Stimulated activated memory B cell treated with anti-CD40 and anti-IgM and Interleukin-4, amounts not matched to agents 10 μg/mL and 1 μg/mL and 100 μg/mL, for 72 hours (primary cell): Measurements from ENCODE around the gene SATB2.

Experiments used
- ATAC-seq: fragments of 150-1000 bp; cut with Tn5 transposase; 2 replicates; pipeline ENCODE4 v1.10.0; 2021
- H3K27ac Mint-ChIP-seq: one replicate; pipeline ENCODE4 v1.8.0; 2022; ENCODE audit warnings: mild to moderate bottlenecking, mixed read lengths
- H3K27me3 Mint-ChIP-seq: one replicate; pipeline ENCODE4 v1.8.0; 2022; ENCODE audit warnings: mixed read lengths
- H3K36me3 Mint-ChIP-seq: one replicate; pipeline ENCODE4 v1.8.0; 2022; ENCODE audit warnings: mixed read lengths
- H3K4me1 Mint-ChIP-seq: one replicate; pipeline ENCODE4 v1.8.0; 2022; ENCODE audit warnings: mixed read lengths
- H3K4me3 Mint-ChIP-seq: one replicate; pipeline ENCODE4 v1.8.0; 2022; ENCODE audit warnings: mild to moderate bottlenecking, moderate library complexity, mixed read lengths
- H3K9me3 Mint-ChIP-seq: one replicate; pipeline ENCODE4 v1.8.0; 2022; ENCODE audit warnings: mixed read lengths

Gene SATB2

GRCh38 chr2:199348871-199349270, 108.9 kb downstream of the SATB2 start:
- no peak overlapping the region for H3K4me3 Mint-ChIP-seq
- no peak for ATAC-seq

GRCh38 chr2:199344012-199344411, 113.7 kb downstream of the SATB2 start:
- Mint-ChIP-seq H3K4me3 (no peak overlapping the region), H3K27me3 (no peaks in the 10 kb centered on the region), H3K27ac (no peak overlapping the region), H3K36me3 (no peaks in the 10 kb centered on the region), H3K4me1 (no peaks in the 10 kb centered on the region), H3K9me3 (no peaks in the 10 kb centered on the region)
- no peak for ATAC-seq

More at GRCh38 chr2:199348871-199349270, 108.9 kb downstream of the SATB2 start:
- Mint-ChIP-seq H3K4me1 (no peaks in the 10 kb centered on the region), H3K27me3 (peaks cover 7% of the 10 kb centered on the region), H3K27ac (no peak overlapping the region), H3K36me3 (no peaks in the 10 kb centered on the region), H3K9me3 (no peaks in the 10 kb centered on the region)

GRCh38 chr2:199342334-199342733, 115.4 kb downstream of the SATB2 start:
- H3K36me3 Mint-ChIP-seq, result no peaks in the 10 kb centered on the region
- no peaks in the 10 kb centered on the region for H3K4me1 Mint-ChIP-seq
- no peak overlapping the region for H3K27ac Mint-ChIP-seq
- no peaks in the 10 kb centered on the region for H3K27me3 Mint-ChIP-seq
- no peak for ATAC-seq
- no peak overlapping the region for H3K4me3 Mint-ChIP-seq
- H3K9me3 Mint-ChIP-seq, result no peaks in the 10 kb centered on the region

- ATAC-seq, result no peak
- Mint-ChIP-seq H3K9me3 (no peaks in the 10 kb centered on the region), H3K4me3 (no peak overlapping the region), H3K27me3 (no peaks in the 10 kb centered on the region), H3K36me3 (no peaks in the 10 kb centered on the region), H3K27ac (no peak overlapping the region), H3K4me1 (no peaks in the 10 kb centered on the region)
Measured at GRCh38 chr2:199341123-199341522, 116.6 kb downstream of the SATB2 start.

GRCh38 chr2:199339891-199340605, 117.7 kb downstream of the SATB2 start:
- Mint-ChIP-seq H3K27ac (no peak overlapping the region), H3K4me1 (no peaks in the 10 kb centered on the region), H3K9me3 (no peaks in the 10 kb centered on the region), H3K4me3 (no peak overlapping the region), H3K27me3 (no peaks in the 10 kb centered on the region), H3K36me3 (no peaks in the 10 kb centered on the region)
- no peak for ATAC-seq

- Mint-ChIP-seq H3K27me3 (no peaks in the 10 kb centered on the region), H3K4me1 (no peaks in the 10 kb centered on the region), H3K27ac (no peak overlapping the region), H3K4me3 (no peak overlapping the region), H3K9me3 (no peaks in the 10 kb centered on the region), H3K36me3 (no peaks in the 10 kb centered on the region)
- no peak for ATAC-seq
Measured at GRCh38 chr2:199336546-199336945, 121.2 kb downstream of the SATB2 start.

- no peaks in the 10 kb centered on the region for H3K9me3 Mint-ChIP-seq
- no peak for ATAC-seq
- no peak overlapping the region for H3K4me3 Mint-ChIP-seq
- no peaks in the 10 kb centered on the region for H3K36me3 Mint-ChIP-seq
- H3K4me1 Mint-ChIP-seq, result no peaks in the 10 kb centered on the region
- H3K27me3 Mint-ChIP-seq, result no peaks in the 10 kb centered on the region
- no peak overlapping the region for H3K27ac Mint-ChIP-seq
Measured at GRCh38 chr2:199335502-199335901, 122.2 kb downstream of the SATB2 start.

GRCh38 chr2:199329466-199329865, 128.3 kb downstream of the SATB2 start:
- Mint-ChIP-seq H3K27me3 (no peaks in the 10 kb centered on the region), H3K27ac (no peak overlapping the region), H3K4me3 (no peak overlapping the region), H3K4me1 (no peaks in the 10 kb centered on the region), H3K36me3 (no peaks in the 10 kb centered on the region), H3K9me3 (no peaks in the 10 kb centered on the region)
- no peak for ATAC-seq

- no peak for ATAC-seq
- no peaks in the 10 kb centered on the region for H3K9me3 Mint-ChIP-seq
- no peaks in the 10 kb centered on the region for H3K27me3 Mint-ChIP-seq
- H3K27ac Mint-ChIP-seq, result no peak overlapping the region
- no peak overlapping the region for H3K4me3 Mint-ChIP-seq
- H3K36me3 Mint-ChIP-seq, result no peaks in the 10 kb centered on the region
- no peaks in the 10 kb centered on the region for H3K4me1 Mint-ChIP-seq
Measured at GRCh38 chr2:199329031-199329430, 128.7 kb downstream of the SATB2 start.

GRCh38 chr2:199325881-199326280, 131.9 kb downstream of the SATB2 start:
- Mint-ChIP-seq H3K4me1 (no peaks in the 10 kb centered on the region), H3K27me3 (no peaks in the 10 kb centered on the region), H3K27ac (no peak overlapping the region), H3K36me3 (no peaks in the 10 kb centered on the region), H3K4me3 (no peak overlapping the region), H3K9me3 (no peaks in the 10 kb centered on the region)
- no peak for ATAC-seq

GRCh38 chr2:199322151-199322550, 135.6 kb downstream of the SATB2 start:
- no peak for ATAC-seq
- H3K27ac Mint-ChIP-seq, result no peak overlapping the region
- no peaks in the 10 kb centered on the region for H3K36me3 Mint-ChIP-seq
- H3K4me1 Mint-ChIP-seq, result no peaks in the 10 kb centered on the region
- H3K27me3 Mint-ChIP-seq, result no peaks in the 10 kb centered on the region
- no peak overlapping the region for H3K4me3 Mint-ChIP-seq
- no peaks in the 10 kb centered on the region for H3K9me3 Mint-ChIP-seq

GRCh38 chr2:199317646-199318045, 140.1 kb downstream of the SATB2 start:
- Mint-ChIP-seq H3K9me3 (no peaks in the 10 kb centered on the region), H3K27ac (no peak overlapping the region), H3K4me3 (no peak overlapping the region), H3K27me3 (no peaks in the 10 kb centered on the region), H3K36me3 (no peaks in the 10 kb centered on the region), H3K4me1 (no peaks in the 10 kb centered on the region)
- no peak for ATAC-seq

- Mint-ChIP-seq H3K4me3 (no peak overlapping the region), H3K27ac (no peak overlapping the region), H3K4me1 (no peaks in the 10 kb centered on the region), H3K27me3 (no peaks in the 10 kb centered on the region), H3K36me3 (no peaks in the 10 kb centered on the region), H3K9me3 (no peaks in the 10 kb centered on the region)
- ATAC-seq, result no peak
Measured at GRCh38 chr2:199316851-199317250, 140.9 kb downstream of the SATB2 start.

- no peak for ATAC-seq
- Mint-ChIP-seq H3K4me1 (no peaks in the 10 kb centered on the region), H3K27ac (no peak overlapping the region), H3K27me3 (no peaks in the 10 kb centered on the region), H3K36me3 (no peaks in the 10 kb centered on the region), H3K9me3 (no peaks in the 10 kb centered on the region), H3K4me3 (no peak overlapping the region)
Measured at GRCh38 chr2:199315299-199316179, 142.2 kb downstream of the SATB2 start.

GRCh38 chr2:199312931-199313330, 144.8 kb downstream of the SATB2 start:
- H3K36me3 Mint-ChIP-seq, result no peaks in the 10 kb centered on the region

More at GRCh38 chr2:199312931-199313330, 144.8 kb downstream of the SATB2 start:
- Mint-ChIP-seq H3K27ac (no peak overlapping the region), H3K4me3 (no peak overlapping the region), H3K9me3 (no peaks in the 10 kb centered on the region), H3K4me1 (no peaks in the 10 kb centered on the region), H3K27me3 (no peaks in the 10 kb centered on the region)
- ATAC-seq, result no peak
